Common myeloid progenitor, CD34-positive (primary cell): ENCODE measurements around the gene ZMPSTE24.
A peak's percentile ranks its signal among the peaks of the same experiment; 100 is the strongest.
"Not testable (repeated sequence)": the region's sequence is repeated elsewhere in the genome, so short reads cannot be mapped to it uniquely, and the experiment has no call there.

Source experiments
- CTCF ChIA-PET: fragments of 350-600 bp; sonication (Branson Sonifier 250); formaldehyde crosslinking; loops from one replicate; lab custom pipeline; 2021; ENCODE audit warnings: antibody characterized with exemption; lab: Charles Lee
- POLR2A ChIA-PET: fragments of 350-600 bp; sonication (Branson Sonifier 250); formaldehyde crosslinking; loops from one replicate; lab custom pipeline; 2021; ENCODE audit warnings: antibody characterized with exemption; lab: Charles Lee
- DNase-seq, 3 donors: peaks; one replicate each; pipeline versions ENCODE4 v3.0.0 to v3.0.0-alpha.2; 2013
- H3K27ac ChIP-seq, 2 experiments: 1 replicate in 1 of 2; 2 replicates in 1 of 2; pipeline ENCODE4 v1.7.0; 2013; ENCODE audit warnings: inconsistent platforms in 2 of 2, low read length in 2 of 2, mild to moderate bottlenecking in 2 of 2, low read depth in 1 of 2, moderate library complexity in 1 of 2; ENCODE audit not compliant: severe bottlenecking in 2 of 2, insufficient read depth in 1 of 2, poor library complexity in 1 of 2
- H3K27me3 ChIP-seq, 5 experiments: replicated peaks in 2 of 5; 1 replicate in 3 of 5; 2 replicates in 2 of 5; pipeline versions ENCODE4 v1.6.1 to v1.7.0; 2013; ENCODE audit warnings: low read length in 4 of 5, mild to moderate bottlenecking in 2 of 5, moderate library complexity in 2 of 5, inconsistent platforms in 1 of 5; ENCODE audit not compliant: insufficient read depth in 5 of 5, control insufficient read depth in 4 of 5
- H3K36me3 ChIP-seq, 4 experiments: 1 replicate in 2 of 4; 2 replicates in 2 of 4; pipeline versions ENCODE4 v1.6.1 to v1.7.0; 2013; ENCODE audit warnings: low read length in 3 of 4, control low read depth in 1 of 4, mild to moderate bottlenecking in 1 of 4; ENCODE audit not compliant: control insufficient read depth in 4 of 4, insufficient read depth in 4 of 4
- H3K4me1 ChIP-seq, 4 experiments: 1 replicate in 3 of 4; 2 replicates in 1 of 4; pipeline versions ENCODE4 v1.6.1 to v1.7.1; 2013; ENCODE audit warnings: low read length in 3 of 4, mild to moderate bottlenecking in 3 of 4, control low read depth in 1 of 4, inconsistent platforms in 1 of 4, moderate library complexity in 1 of 4; ENCODE audit not compliant: control insufficient read depth in 4 of 4, insufficient read depth in 4 of 4; ENCODE audit errors: control extremely low read depth in 1 of 4
- H3K4me3 ChIP-seq, 7 experiments: 1 replicate in 4 of 7; 2 replicates in 3 of 7; pipeline versions ENCODE4 v1.5.1 to v1.7.0; 2013; ENCODE audit warnings: mild to moderate bottlenecking in 7 of 7, low read length in 6 of 7, moderate library complexity in 6 of 7, inconsistent platforms in 2 of 7, low read depth in 2 of 7, control low read depth in 1 of 7; ENCODE audit not compliant: insufficient read depth in 4 of 7, control insufficient read depth in 1 of 7; ENCODE audit errors: extremely low read depth in 1 of 7
- H3K9me3 ChIP-seq, 5 experiments: 1 replicate in 4 of 5; 2 replicates in 1 of 5; pipeline versions ENCODE4 v1.6.1 to v1.7.1; 2013; ENCODE audit warnings: low read length in 4 of 5, mild to moderate bottlenecking in 2 of 5, inconsistent platforms in 1 of 5, low read depth in 1 of 5, moderate library complexity in 1 of 5; ENCODE audit not compliant: control insufficient read depth in 4 of 5, insufficient read depth in 2 of 5; ENCODE audit errors: control extremely low read depth in 1 of 5
- WGBS: methylation state at CpG from one replicate; pipeline ENCODE4 v1.1.5; 2013; ENCODE audit not compliant: insufficient coverage; 5-methylcytosine and 5-hydroxymethylcytosine counted together

Gene ZMPSTE24

DNA sequence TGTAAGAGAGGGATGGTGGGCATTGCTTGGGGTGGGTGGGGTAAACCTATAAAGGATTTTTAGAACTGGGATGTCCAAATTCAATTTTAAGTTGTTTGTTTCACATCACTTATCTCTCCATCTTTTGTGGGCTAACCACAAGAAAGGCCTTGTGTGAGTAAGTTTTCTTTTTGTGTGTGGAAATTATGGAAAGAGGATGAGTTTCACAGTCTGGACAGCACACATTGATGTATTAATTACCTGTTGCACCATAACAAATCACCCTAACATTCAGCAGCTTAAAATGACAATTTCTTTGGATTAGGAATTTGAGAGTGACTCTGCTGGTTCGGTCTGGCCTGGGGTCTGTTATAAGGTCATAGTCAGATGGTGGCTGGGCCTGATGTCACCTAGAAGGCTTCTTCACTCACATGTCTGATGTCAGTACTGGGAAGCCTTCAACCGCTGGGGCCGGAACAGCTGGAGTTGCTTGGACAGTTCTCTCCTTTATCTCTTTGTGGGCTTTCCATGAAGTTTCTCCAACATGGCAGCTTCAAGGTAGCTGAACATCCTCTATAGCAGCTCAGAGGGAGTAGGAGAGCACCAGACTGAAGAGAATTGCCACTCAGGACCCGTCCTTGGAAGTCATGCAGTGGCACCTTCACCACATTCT lies 61.1 kb downstream of the ZMPSTE24 start:
- H3K27ac ChIP-seq, result no peak overlapping the region
- no peaks in the 10 kb centered on the region for H3K36me3 ChIP-seq
- peak in 2 of 3 donors; percentile 40 to 45 for DNase-seq
- CTCF ChIA-PET, result interaction anchor here (1.1 to 7.9 kb wide), 4 partner anchors 11 to 166 kb away, joined by 3 to 66 read pairs (median 4); no protein-coding TSS in a partner anchor
- POLR2A ChIA-PET, result interaction anchor here (0.6 kb wide), 1 partner anchor 167 kb away, joined by 5 read pairs; no protein-coding TSS in a partner anchor
- no peaks in the 10 kb centered on the region for H3K9me3 ChIP-seq
- 100% methylated on average over 4 of the region's 4 CpGs for WGBS
- peaks cover 0 to 34% (median 30%) of the 10 kb centered on the region in 4 experiments for H3K4me1 ChIP-seq
- peaks cover 5 to 35% (median 19%) of the 10 kb centered on the region in 5 experiments for H3K27me3 ChIP-seq
- H3K4me3 ChIP-seq, result no peak overlapping the region

GRCh38 chr1:40331403-40331802 lies 73.4 kb downstream of the ZMPSTE24 start:
- H3K4me3 ChIP-seq, H3K27ac ChIP-seq, H3K36me3 ChIP-seq, DNase-seq, POLR2A ChIA-PET, CTCF ChIA-PET, H3K27me3 ChIP-seq, H3K4me1 ChIP-seq, H3K9me3 ChIP-seq: not testable (repeated sequence)
- 100% methylated on average over 1 of the region's 1 CpG for WGBS

DNA sequence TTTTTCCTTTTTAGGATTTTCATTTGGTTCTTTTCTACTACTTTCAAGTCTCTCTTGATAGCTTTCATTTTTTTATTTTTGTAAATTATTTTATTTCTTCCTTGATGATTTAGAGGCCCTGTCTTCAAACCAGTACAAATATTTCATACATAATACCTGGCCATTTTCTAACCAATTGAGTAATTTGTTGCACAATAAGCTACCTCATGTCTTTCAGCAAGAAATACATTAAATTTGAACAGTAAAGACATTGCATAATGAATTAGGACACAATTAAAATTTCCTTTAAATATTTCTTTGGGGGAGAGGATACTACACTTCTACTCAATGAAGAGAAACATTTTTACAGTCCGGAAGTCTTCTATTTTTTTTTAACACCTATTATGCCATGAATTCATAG lies 74.7 kb downstream of the ZMPSTE24 start:
- Histone ChIP-seq H3K4me1 (no peaks in the 10 kb centered on the region), H3K27ac (no peak overlapping the region), H3K9me3 (peaks cover 0 to 6% (median 0%) of the 10 kb centered on the region in 5 experiments), H3K36me3 (no peaks in the 10 kb centered on the region), H3K4me3 (no peak overlapping the region), H3K27me3 (no peaks in the 10 kb centered on the region)
- POLR2A ChIA-PET, result no interaction called here
- WGBS, result no CpG with 5 or more reads among the region's 1 CpG
- no peak for DNase-seq
- CTCF ChIA-PET, result interaction anchor here (0.6 kb wide), 1 partner anchor 118 kb away, joined by 3 read pairs; no protein-coding TSS in a partner anchor

DNA sequence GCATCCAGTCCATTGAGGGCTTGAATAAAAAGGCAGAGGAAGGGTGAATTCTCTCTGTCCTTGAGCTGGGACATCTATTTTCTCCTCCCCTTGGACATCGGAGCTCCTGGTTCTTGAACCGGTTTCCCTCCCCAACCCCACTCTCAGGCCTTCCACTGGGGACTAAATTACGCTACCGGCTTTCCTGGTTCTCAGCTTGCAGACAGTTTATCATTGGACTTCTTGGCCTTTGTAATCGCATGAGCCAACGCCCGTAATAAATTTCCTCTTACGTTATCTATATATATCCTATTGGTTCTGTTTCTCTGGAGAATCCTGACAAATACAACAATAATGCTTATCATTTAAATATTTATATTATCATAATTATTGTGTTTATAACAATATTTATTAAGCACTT lies 79.4 kb downstream of the ZMPSTE24 start:
- POLR2A ChIA-PET, result no interaction called here
- H3K27ac ChIP-seq, result no peak overlapping the region
- H3K36me3 ChIP-seq, result no peaks in the 10 kb centered on the region
- H3K4me1 ChIP-seq, result peaks cover 0 to 21% (median 8%) of the 10 kb centered on the region in 4 experiments
- CTCF ChIA-PET, result interaction anchor here (0.6 to 6.1 kb wide), 20 partner anchors 9 to 261 kb away, joined by 3 to 66 read pairs (median 6); partner anchors contain the start of gene COL9A2
- 96% methylated on average over 4 of the region's 8 CpGs for WGBS
- no peak overlapping the region for H3K4me3 ChIP-seq
- no peaks in the 10 kb centered on the region for H3K27me3 ChIP-seq
- peaks cover 0 to 7% (median 0%) of the 10 kb centered on the region in 5 experiments for H3K9me3 ChIP-seq
- no peak for DNase-seq

GRCh38 chr1:40338745-40339419 lies 80.8 kb downstream of the ZMPSTE24 start:
- peaks cover 0 to 4% (median 0%) of the 10 kb centered on the region in 5 experiments for H3K9me3 ChIP-seq
- peak overlapping the region in 2 of 7 experiments; percentile 52 to 55 for H3K4me3 ChIP-seq
- H3K27ac ChIP-seq, result no peak overlapping the region
- H3K27me3 ChIP-seq, result no peaks in the 10 kb centered on the region
- WGBS, result 41% methylated on average over 14 of the region's 21 CpGs
- POLR2A ChIA-PET, result interaction anchor here (1.0 kb wide), 1 partner anchor 185 kb away, joined by 4 read pairs; no protein-coding TSS in a partner anchor
- peaks cover 0 to 21% (median 8%) of the 10 kb centered on the region in 4 experiments for H3K4me1 ChIP-seq
- DNase-seq, result peak; percentile 84 to 92 (median 89)
- no peaks in the 10 kb centered on the region for H3K36me3 ChIP-seq
- CTCF ChIA-PET, result interaction anchor here (0.7 to 6.1 kb wide), 45 partner anchors 10 to 421 kb away, joined by 3 to 66 read pairs (median 4); partner anchors contain the start of genes COL9A2 and ZMPSTE24

DNA sequence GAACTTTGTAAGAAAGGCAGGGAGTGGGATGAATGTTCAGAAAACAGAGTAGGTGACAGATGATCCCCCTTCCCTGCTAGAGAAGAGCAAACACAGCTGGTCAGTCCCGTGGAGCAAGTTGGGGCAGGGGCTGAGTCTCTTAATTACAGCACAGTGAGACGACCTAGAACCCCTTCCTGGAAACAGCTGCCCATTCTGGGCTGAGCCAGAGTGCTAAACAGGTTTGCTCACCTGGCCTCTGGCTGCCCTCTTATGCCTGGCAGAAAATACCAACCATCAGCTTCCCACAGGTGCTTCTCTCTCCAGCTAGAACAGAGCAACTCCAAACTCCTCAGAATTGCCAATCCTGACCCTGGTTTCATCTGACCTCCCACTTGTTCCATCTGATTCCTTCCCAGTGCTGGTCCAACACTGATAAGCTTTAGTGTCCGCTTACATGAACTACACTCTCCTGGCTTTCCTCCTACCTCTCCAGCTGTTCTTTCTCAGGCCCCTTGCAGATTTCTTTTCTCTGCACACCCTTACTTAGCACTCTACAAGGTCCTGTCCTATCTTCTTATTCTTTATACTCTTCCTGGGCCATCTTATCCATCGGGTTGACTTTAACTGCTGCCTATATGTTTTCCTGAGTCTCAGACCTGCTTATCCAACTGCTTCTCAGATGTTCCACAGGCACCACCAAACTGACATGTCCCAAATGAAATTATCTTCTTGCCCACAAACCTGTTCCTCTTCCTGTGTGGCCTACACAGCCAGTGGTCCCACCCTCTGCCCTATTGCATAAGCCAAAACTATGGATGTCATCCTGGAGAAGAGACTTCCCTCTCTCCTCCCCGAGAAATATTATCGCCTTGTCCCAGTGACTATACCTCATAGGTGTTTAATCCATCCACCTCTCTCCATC lies 81.6 kb downstream of the ZMPSTE24 start:
- H3K27ac ChIP-seq, result no peak overlapping the region
- H3K9me3 ChIP-seq, result peaks cover 0 to 4% (median 0%) of the 10 kb centered on the region in 5 experiments
- no peaks in the 10 kb centered on the region for H3K36me3 ChIP-seq
- H3K4me3 ChIP-seq, result no peak overlapping the region
- DNase-seq, result peak in 2 of 3 donors; percentile 18 to 20
- 75% methylated on average over 6 of the region's 6 CpGs for WGBS
- ChIA-PET POLR2A (interaction anchor here (1.0 kb wide), 1 partner anchor 186 kb away, joined by 4 read pairs; no protein-coding TSS in a partner anchor), CTCF (interaction anchor here (0.6 to 6.1 kb wide), 35 partner anchors 10 to 421 kb away, joined by 3 to 66 read pairs (median 6); partner anchors contain the start of genes COL9A2 and ZMPSTE24)
- no peaks in the 10 kb centered on the region for H3K27me3 ChIP-seq
- H3K4me1 ChIP-seq, result peaks cover 0 to 21% (median 8%) of the 10 kb centered on the region in 4 experiments
